GM12878 (cell line): Measurements from ENCODE around the gene MCUB.

Experiments used
- GATAD2B ChIP-seq: fragments of 450-650 bp; conservative IDR thresholded peaks from 2 replicates; pipeline ENCODE4 v1.6.1; 2017; ENCODE audit warnings: low read depth, mild to moderate bottlenecking, moderate library complexity
- HDAC2 ChIP-seq: fragments of 200-600 bp; sonication (generic); IDR thresholded peaks from 2 replicates; pipeline ENCODE4 v1.6.1; 2017
- MXI1 ChIP-seq: fragments of 150-350 bp; IDR thresholded peaks from 2 replicates; pipeline ENCODE4 v1.6.1; 2011; ENCODE audit warnings: low read depth, mild to moderate bottlenecking, inconsistent platforms, low read length, improper control_type of control experiment
- MYC ChIP-seq: IDR thresholded peaks from 2 replicates; pipeline ENCODE4 v1.6.1; 2011; ENCODE audit warnings: mild to moderate bottlenecking, low read length, moderate library complexity, inconsistent platforms; ENCODE audit not compliant: insufficient read depth, insufficient replicate concordance, insufficient read length, severe bottlenecking
- NFIC ChIP-seq: IDR thresholded peaks from 2 replicates; pipeline ENCODE4 v1.6.1; 2012; ENCODE audit warnings: low read depth, mild to moderate bottlenecking, inconsistent platforms, low read length, moderate library complexity
- SMAD1 ChIP-seq: fragments of 450-650 bp; IDR thresholded peaks from 2 replicates; pipeline ENCODE4 v1.6.1; 2018; ENCODE audit warnings: mild to moderate bottlenecking, low read depth; ENCODE audit not compliant: partially characterized antibody
- TCF7 ChIP-seq: IDR thresholded peaks from 2 replicates; pipeline ENCODE4 v1.6.1; 2014; ENCODE audit warnings: antibody characterized with exemption, borderline replicate concordance
- TF ChIP-seq, protein P1 (sequence below), 3 experiments: IDR thresholded peaks in 2 of 3; conservative IDR thresholded peaks in 1 of 3; 2 replicates each; pipeline ENCODE4 v1.5.1; 2011; ENCODE audit warnings: low read depth in 3 of 3, low read length in 3 of 3, mild to moderate bottlenecking in 3 of 3, control low read depth in 2 of 3, moderate library complexity in 2 of 3, inconsistent platforms in 1 of 3, mixed read lengths in 1 of 3; ENCODE audit not compliant: control insufficient read depth in 2 of 3, insufficient read depth in 1 of 3; ENCODE audit errors: extremely low read depth in 1 of 3

DNA sequence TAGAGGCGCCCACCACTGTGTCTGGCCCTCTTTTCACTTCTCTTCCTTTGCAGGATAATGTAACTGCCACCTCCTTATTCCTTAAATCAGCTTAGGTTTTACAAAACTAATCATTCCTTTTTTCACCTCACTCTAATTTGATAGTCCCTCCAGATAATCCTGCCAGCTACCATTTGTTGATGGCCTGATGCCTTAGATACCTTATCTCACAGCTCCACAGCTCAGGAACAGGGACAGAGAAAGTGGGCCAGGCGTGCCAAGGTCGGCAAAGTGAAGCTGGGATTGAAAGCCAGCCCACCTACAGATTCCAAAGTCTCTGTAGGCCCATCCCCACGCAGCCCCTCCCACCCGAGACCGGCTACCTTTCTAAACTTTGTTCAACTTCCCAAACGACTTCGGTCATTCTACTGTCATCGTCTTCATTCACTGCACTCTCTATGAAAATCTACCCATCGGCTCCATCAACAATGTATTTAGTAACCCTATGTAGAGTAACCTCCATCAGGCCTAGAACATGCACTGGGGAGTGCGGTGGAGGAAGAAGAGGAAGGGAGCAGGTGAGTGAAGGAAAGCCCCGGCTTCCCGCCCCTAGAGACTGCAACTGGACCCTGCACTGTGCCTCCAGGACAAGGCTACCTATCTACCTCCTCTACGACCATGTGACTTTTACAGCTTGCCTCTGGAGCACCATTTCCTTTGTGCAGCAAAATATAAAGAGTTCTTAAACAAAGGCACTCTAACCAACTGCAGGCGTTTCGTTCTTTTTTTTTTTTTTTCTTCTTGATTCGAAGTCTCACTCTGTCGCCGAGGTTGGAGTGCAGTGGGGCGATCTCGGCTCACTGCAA is 141.7 kb downstream of the MCUB start:
- no peak for TF ChIP-seq NFIC
- TF ChIP-seq HDAC2: no peak
- no peak for TF ChIP-seq MXI1
- TF ChIP-seq MYC: no peak
- TF ChIP-seq GATAD2B: no peak
- no peak for TF ChIP-seq TCF7
- TF ChIP-seq, protein P1, sequence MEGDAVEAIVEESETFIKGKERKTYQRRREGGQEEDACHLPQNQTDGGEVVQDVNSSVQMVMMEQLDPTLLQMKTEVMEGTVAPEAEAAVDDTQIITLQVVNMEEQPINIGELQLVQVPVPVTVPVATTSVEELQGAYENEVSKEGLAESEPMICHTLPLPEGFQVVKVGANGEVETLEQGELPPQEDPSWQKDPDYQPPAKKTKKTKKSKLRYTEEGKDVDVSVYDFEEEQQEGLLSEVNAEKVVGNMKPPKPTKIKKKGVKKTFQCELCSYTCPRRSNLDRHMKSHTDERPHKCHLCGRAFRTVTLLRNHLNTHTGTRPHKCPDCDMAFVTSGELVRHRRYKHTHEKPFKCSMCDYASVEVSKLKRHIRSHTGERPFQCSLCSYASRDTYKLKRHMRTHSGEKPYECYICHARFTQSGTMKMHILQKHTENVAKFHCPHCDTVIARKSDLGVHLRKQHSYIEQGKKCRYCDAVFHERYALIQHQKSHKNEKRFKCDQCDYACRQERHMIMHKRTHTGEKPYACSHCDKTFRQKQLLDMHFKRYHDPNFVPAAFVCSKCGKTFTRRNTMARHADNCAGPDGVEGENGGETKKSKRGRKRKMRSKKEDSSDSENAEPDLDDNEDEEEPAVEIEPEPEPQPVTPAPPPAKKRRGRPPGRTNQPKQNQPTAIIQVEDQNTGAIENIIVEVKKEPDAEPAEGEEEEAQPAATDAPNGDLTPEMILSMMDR (IDR thresholded peaks at IDR 0.05 in 2 of 3, conservative IDR thresholded peaks at IDR 0.05 in 1 of 3; ENCODE audit: control insufficient read depth in 2 of 3, extremely low read depth in 1 of 3, insufficient read depth in 1 of 3, low read depth in 3 of 3, low read length in 3 of 3): no peak
- TF ChIP-seq SMAD1: no peak
